ENCODE results near the gene NSD2. TPM values are rescaled to one million over a fixed set of nuclear protein-coding genes. Genes with fewer than 3 reads are reported as not detected.
A peak's percentile ranks its signal among the peaks of the same experiment; 100 is the strongest.

Gene NSD2
- total and polyA plus RNA-seq, 9 of the 15 experiments (the other 6 are each of a cell fraction or from before 2014, with no cell fraction given) = 6.4 to 126 (median 58.8) TPM

DNA sequence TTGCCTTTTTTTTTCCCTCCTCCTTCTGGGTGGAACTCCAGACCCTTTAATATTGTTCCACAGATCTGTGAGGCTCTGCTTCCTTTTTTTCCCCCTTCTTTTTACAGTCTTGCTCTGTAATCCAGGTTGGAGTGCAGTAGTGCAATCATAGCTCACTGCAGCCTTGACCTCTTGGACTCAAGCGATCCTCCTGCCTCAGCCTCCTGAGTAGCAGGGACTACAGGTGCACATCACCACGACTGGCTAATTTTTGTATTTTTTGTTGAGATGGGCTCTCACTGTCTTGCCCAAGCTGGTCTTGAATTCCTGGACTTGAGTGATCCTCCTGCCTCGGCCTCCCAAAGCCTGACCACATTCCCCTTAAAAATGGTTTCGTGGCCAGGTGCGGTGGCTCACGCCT, 26.8 kb downstream of the NSD2 start (continued):
- TF ChIP-seq, protein P1, sequence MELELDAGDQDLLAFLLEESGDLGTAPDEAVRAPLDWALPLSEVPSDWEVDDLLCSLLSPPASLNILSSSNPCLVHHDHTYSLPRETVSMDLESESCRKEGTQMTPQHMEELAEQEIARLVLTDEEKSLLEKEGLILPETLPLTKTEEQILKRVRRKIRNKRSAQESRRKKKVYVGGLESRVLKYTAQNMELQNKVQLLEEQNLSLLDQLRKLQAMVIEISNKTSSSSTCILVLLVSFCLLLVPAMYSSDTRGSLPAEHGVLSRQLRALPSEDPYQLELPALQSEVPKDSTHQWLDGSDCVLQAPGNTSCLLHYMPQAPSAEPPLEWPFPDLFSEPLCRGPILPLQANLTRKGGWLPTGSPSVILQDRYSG (tag; conservative IDR thresholded peaks at IDR 0.05; ENCODE audit: low read depth) = no peak

- Histone ChIP-seq H2AFZ (ENCODE audit: low read depth, low read length) (no peak overlapping the region), H3K9me1 (ENCODE audit: control insufficient read depth, insufficient read depth, low read length) (peaks cover 4% of the 10 kb centered on the region), H3K4me2 (ENCODE audit: insufficient read depth, low read length) (no peak overlapping the region), H3K9me3 (replicated peaks; ENCODE audit: control insufficient read depth, insufficient read depth, low read depth, low read length) (no peaks in the 10 kb centered on the region), H3K27ac (ENCODE audit: extremely low read depth, low read depth, low read length) (no peak overlapping the region), H3K4me3 (no peak overlapping the region), H3K9ac (ENCODE audit: insufficient read depth in 1 of 2, low read depth in 2 of 2, low read length in 2 of 2) (no peak overlapping the region), H4K20me1 (replicated peaks; ENCODE audit: control insufficient read depth, insufficient read depth, low read length) (peaks cover 37% of the 10 kb centered on the region), H3K36me3 (ENCODE audit: control insufficient read depth, insufficient read depth, low read length) (peaks cover 69% of the 10 kb centered on the region), H3K79me2 (ENCODE audit: control insufficient read depth, insufficient read depth, low read length) (peaks cover 96% of the 10 kb centered on the region), H3K4me1 (replicated peaks in 1 of 2; ENCODE audit: control insufficient read depth in 2 of 2, insufficient read depth in 2 of 2, low read length in 2 of 2) (peaks cover 5% of the 10 kb centered on the region in 2 experiments; a peak in 4 of 5 replicates), H3K27me3 (ENCODE audit: control insufficient read depth in 2 of 2, insufficient read depth in 2 of 2, low read length in 2 of 2) (no peaks in the 10 kb centered on the region)
- peak; percentile 20; the same call in 2 of the 3 replicates for ATAC-seq
- BruUV-seq (replicated peaks) = no TSS peak
- ChIA-PET POLR2A (interaction anchor here (0.6 to 3.3 kb wide), 5 partner anchors 11 to 79 kb away, joined by 3 to 15 read pairs (median 4); no protein-coding TSS in a partner anchor), CTCF (ENCODE audit: low intra/inter-chr PET ratio) (interaction anchor here (0.7 to 2.1 kb wide), 6 partner anchors 39 to 205 kb away, joined by 3 to 15 read pairs (median 6); partner anchors contain the start of gene LETM1)
- in situ Hi-C loops (cut with MboI) = no loop called here
- DNase-seq (ENCODE audit: extremely low read depth in 1 of 4, low spot score in 3 of 4) = no peak
- intact Hi-C loops (cut with micrococcal nuclease) = loop anchor here (1.0 to 5.0 kb wide), 3 partner anchors 25 to 86 kb away; partner anchors contain the start of gene LETM1
- no peak for FAIRE-seq
- WGBS (ENCODE audit: insufficient coverage, low coverage, missing lambda C conversion rate) = 69% methylated on average over 1 of the region's 1 CpG
- TF ChIP-seq, protein P2, sequence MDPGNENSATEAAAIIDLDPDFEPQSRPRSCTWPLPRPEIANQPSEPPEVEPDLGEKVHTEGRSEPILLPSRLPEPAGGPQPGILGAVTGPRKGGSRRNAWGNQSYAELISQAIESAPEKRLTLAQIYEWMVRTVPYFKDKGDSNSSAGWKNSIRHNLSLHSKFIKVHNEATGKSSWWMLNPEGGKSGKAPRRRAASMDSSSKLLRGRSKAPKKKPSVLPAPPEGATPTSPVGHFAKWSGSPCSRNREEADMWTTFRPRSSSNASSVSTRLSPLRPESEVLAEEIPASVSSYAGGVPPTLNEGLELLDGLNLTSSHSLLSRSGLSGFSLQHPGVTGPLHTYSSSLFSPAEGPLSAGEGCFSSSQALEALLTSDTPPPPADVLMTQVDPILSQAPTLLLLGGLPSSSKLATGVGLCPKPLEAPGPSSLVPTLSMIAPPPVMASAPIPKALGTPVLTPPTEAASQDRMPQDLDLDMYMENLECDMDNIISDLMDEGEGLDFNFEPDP (CRISPR knock-in tag; IDR thresholded peaks at IDR 0.05) = no peak
- no peak for TF ChIP-seq LEF1 (IDR thresholded peaks at IDR 0.05)
- TF ChIP-seq, protein P3, sequence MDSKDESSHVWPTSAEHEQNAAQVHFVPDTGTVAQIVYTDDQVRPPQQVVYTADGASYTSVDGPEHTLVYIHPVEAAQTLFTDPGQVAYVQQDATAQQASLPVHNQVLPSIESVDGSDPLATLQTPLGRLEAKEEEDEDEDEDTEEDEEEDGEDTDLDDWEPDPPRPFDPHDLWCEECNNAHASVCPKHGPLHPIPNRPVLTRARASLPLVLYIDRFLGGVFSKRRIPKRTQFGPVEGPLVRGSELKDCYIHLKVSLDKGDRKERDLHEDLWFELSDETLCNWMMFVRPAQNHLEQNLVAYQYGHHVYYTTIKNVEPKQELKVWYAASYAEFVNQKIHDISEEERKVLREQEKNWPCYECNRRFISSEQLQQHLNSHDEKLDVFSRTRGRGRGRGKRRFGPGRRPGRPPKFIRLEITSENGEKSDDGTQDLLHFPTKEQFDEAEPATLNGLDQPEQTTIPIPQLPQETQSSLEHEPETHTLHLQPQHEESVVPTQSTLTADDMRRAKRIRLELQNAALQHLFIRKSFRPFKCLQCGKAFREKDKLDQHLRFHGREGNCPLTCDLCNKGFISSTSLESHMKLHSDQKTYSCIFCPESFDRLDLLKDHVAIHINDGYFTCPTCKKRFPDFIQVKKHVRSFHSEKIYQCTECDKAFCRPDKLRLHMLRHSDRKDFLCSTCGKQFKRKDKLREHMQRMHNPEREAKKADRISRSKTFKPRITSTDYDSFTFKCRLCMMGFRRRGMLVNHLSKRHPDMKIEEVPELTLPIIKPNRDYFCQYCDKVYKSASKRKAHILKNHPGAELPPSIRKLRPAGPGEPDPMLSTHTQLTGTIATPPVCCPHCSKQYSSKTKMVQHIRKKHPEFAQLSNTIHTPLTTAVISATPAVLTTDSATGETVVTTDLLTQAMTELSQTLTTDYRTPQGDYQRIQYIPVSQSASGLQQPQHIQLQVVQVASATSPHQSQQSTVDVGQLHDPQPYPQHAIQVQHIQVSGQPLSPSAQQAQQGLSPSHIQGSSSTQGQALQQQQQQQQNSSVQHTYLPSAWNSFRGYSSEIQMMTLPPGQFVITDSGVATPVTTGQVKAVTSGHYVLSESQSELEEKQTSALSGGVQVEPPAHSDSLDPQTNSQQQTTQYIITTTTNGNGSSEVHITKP (IDR thresholded peaks at IDR 0.05; ENCODE audit: partially characterized antibody) = peak; percentile 84
- TF ChIP-seq CXXC5 (CRISPR knock-in tag; IDR thresholded peaks at IDR 0.05) = no peak
- TF ChIP-seq YY1 (IDR thresholded peaks at IDR 0.05; ENCODE audit: borderline replicate concordance in 1 of 3, control insufficient read depth in 1 of 3, extremely low read depth in 1 of 3, insufficient read depth in 3 of 3, insufficient read length in 1 of 3, insufficient replicate concordance in 2 of 3, low read depth in 1 of 3, low read length in 2 of 3) = peak in 1 of 3 experiments; percentile 50
- no peak for TF ChIP-seq ZNF165 (CRISPR knock-in tag; IDR thresholded peaks at IDR 0.05; ENCODE audit: borderline replicate concordance)
- TF ChIP-seq JUN (IDR thresholded peaks at IDR 0.05; ENCODE audit: borderline replicate concordance, low read depth, low read length) = no peak
- no peak for TF ChIP-seq JUN (CRISPR knock-in tag; IDR thresholded peaks at IDR 0.05; ENCODE audit: borderline replicate concordance)
- TF ChIP-seq ZC3H8 (IDR thresholded peaks at IDR 0.05) = no peak
- no peak for TF ChIP-seq ZNF778 (CRISPR knock-in tag; IDR thresholded peaks at IDR 0.05)
- TF ChIP-seq ZFP36 (IDR thresholded peaks at IDR 0.05; ENCODE audit: low read depth, low read length, partially characterized antibody) = no peak
Observed at GRCh38 chr4:1898681-1899080, 27.5 kb downstream of the NSD2 start.

All from K562 (cell line).